Mammary epithelial cell (primary cell): ENCODE measurements around the gene FAM111A.
A peak's percentile ranks its signal among the peaks of the same experiment; 100 is the strongest.

Experiments
- CTCF ChIP-seq, 2 donors: IDR thresholded peaks in 1 of 2; conservative IDR thresholded peaks in 1 of 2; 2 replicates each; pipeline ENCODE4 v1.5.1; 2011 to 2012; ENCODE audit warnings: inconsistent platforms in 2 of 2, low read length in 2 of 2, mild to moderate bottlenecking in 2 of 2, control low read depth in 1 of 2, low read depth in 1 of 2; ENCODE audit not compliant: insufficient read depth in 1 of 2; ENCODE audit errors: extremely low read depth in 1 of 2
- EZH2 ChIP-seq: IDR thresholded peaks from 2 replicates; pipeline ENCODE4 v1.6.1; 2012; ENCODE audit warnings: low read length, inconsistent platforms, borderline replicate concordance

- TF ChIP-seq CTCF (conservative IDR thresholded peaks at IDR 0.05 in 1 of 2, IDR thresholded peaks at IDR 0.05 in 1 of 2; ENCODE audit: extremely low read depth in 1 of 2, insufficient read depth in 1 of 2, low read depth in 1 of 2, low read length in 2 of 2) (peak; percentile 99 to 100), EZH2 (no peak)
These were observed 6.8 kb upstream of the FAM111A start for GRCh38 chr11:59135648-59136461.
